GM19438 (cell line): ENCODE results near the gene CLCN3.
"Not testable (repeated sequence)": the region's sequence is repeated elsewhere in the genome, so short reads cannot be mapped to it uniquely, and the experiment has no call there.

Experiments
- ATAC-seq: cut with Tn5 transposase; IDR thresholded peaks from one replicate; pipeline ENCODE4 v1.9.1; 2021; ENCODE audit warnings: low read depth; ENCODE audit not compliant: unreplicated experiment

Gene CLCN3

GRCh38 chr4:169650227-169650936, 30.0 kb downstream of the CLCN3 start:
- ATAC-seq: no peak

DNA sequence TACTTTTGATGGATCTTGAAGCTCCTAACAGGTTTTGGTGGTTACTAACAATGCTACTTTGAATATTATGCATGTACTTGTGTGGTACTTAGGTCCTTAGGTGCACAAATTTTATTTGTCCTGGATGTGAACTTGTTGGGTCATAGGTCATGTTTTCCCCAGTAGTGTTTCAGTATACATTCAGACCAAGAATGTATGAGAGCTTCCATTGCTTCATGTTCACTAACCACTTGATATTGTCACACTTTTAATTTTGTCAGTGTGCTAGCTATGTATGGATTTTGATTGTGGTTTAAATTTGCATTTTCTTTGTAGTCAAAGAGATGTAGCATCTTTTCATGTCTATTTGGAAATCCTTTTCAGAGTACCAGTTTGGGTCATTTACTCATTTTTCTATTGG, 32.2 kb downstream of the CLCN3 start:
- ATAC-seq: no peak

DNA sequence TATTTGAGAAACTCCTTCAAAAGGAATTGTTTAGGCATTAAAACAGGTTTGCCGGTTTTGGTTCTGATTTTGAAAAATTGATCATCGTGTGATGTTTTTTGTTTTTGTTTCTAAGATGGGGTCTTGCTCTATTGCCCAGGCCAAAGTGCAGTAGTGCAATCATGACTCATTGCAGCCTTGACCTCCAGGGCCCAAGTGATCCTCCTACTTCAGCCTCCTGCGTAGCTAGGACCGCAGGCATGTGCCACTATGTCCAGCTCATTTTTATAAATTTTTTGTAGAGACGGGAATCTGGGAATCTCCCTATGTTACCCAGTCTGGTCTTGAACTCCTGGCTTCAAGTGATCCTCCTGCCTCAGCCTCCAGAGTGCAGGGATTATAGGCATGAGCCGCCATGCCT, 35.0 kb downstream of the CLCN3 start:
- no peak for ATAC-seq

DNA sequence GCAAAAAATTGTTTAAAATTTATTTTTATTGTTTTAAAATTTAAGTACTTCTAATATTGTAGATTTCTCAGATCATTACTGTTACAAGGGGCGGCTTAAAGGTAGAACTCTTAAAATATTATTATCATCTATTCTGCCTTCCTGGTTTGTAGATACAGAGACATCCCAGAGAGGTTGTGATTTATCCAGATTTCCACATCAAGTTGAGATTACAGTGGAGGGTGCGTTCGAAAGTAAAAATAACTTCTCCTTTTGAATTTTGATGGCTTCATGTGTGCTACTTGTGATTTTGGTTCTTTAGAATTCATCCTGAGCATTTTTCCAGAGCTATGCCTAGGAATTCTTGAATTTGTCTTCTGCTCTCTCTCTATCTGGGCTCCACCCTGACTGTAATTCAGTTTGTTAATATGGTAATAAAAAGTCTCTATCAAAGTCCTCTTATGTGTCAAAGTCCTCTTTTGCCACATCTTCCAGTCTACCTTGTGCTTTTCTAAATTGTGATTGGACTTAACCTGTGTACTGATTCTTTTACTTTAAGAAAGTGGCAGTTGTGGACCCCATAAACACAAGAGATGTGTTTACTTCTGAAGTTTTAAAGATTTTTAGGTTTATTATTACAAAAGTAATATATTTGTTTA, 37.2 kb downstream of the CLCN3 start:
- no peak for ATAC-seq

DNA sequence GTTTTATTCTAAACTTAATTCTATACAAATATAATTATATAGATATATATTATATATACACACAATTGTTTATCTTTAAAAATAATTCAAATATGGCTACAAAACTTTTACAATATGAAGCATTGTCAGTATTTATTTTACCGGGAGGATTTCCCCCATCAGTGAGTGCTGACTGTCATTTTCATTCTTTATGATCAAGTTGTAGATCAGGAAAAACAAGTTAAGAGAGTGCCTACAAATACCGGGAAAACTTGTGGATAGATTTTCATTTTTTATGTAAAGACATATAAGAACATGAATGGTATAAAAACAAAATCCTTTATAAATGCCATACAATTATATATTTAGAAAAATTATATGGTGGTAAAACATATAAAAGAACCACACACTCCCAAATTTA, 37.8 kb downstream of the CLCN3 start:
- no peak for ATAC-seq

DNA sequence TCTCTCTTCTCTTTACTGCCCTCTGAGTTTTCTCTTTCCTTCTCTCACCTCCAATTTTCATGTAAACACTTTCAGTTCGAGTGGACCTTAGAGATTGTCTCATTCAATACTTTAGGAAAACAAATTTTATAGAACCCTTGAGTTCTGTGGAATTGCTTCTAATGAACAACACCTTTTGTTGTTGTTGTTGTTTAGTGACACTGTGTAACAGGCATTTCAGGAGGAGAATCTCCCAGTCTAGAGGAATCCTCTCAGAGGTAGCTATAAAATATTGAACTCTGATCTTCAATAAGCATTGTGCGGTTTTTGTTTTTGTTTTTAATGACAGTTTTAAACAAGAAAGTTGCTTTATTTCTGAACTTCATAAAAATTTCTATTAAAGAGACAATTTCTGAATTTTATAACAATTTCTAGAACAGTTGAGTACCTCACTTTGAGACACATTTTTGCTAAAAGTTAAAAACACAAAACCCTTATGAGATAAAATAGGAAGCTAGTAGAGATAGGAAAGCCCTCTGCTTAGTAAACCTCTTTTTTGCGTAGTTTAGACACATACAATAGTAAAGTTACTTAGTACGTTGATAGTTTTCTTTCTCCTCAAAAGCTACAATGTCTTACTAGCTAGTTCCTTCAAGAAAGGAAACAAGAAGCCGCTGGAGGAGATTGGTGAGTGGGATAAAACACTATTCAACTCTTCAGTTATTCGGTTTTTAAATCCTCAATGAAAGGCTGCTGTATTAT, 38.8 kb downstream of the CLCN3 start:
- ATAC-seq: no peak

GRCh38 chr4:169659716-169660670, 39.6 kb downstream of the CLCN3 start:
- ATAC-seq: peak; percentile 96

DNA sequence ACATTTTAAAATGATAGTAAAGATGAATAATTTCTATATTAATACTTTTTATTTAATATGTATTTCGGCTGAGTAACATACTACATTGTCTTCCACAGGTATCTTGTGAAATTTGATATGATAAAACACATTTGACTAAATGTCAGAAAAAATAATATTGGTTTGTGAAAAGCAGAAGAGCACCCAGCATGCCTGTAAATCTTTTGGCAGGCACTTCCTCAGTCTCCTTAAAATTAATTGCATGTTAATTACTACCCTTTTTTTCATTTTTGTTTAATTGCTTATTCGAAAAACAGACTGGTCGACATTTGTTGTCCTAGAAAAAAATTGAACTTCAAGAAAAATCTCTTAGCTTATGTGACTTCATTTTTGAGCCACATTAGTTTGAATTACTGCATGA, 40.6 kb downstream of the CLCN3 start:
- ATAC-seq: no peak

DNA sequence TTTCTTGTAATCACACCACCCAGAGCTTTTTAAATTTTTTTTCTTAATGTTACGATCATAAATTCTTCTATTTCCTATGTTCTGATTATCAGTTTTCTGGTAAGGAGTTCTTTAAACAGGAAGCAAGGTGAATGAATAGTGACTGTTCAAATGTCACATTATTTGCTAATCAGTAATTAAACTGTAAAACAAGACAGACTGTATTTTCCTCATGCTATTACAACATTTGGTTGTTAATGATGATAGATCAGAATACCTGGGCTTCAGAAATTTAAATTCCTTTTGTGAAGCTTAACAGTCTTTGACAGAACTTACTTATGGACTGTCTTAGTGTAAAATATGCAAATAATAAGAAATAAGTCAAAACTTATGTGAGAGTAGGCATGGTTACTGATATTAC, 41.4 kb downstream of the CLCN3 start:
- ATAC-seq: no peak

- ATAC-seq: no peak
Observed at GRCh38 chr4:169662206-169662605, 41.8 kb downstream of the CLCN3 start.

GRCh38 chr4:169663402-169663801, 43.0 kb downstream of the CLCN3 start:
- ATAC-seq: no peak

GRCh38 chr4:169663831-169664230, 43.5 kb downstream of the CLCN3 start:
- no peak for ATAC-seq

GRCh38 chr4:169664615-169665014, 44.2 kb downstream of the CLCN3 start:
- ATAC-seq: no peak

GRCh38 chr4:169665046-169665737, 44.8 kb downstream of the CLCN3 start:
- no peak for ATAC-seq

- ATAC-seq: no peak
Observed at GRCh38 chr4:169668069-169668721, 47.8 kb downstream of the CLCN3 start.

DNA sequence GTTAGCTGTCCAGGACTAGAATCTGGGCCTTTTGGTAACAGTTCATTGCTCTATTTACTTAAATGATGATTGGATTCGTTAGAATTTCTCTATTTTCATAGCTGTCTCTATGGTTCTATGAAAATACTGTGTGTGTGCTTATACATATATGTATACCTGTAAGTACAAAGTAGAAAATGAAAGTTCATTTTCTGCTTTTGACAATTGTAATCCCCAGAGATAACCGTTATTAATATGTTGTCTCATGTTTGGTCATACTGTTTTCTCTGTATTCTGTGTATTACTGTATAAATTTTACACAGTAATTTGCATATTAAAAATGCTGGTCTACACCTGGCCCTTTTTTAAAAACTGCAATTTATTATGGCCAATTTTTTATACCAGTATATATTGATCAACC, 55.4 kb downstream of the CLCN3 start:
- no peak for ATAC-seq

DNA sequence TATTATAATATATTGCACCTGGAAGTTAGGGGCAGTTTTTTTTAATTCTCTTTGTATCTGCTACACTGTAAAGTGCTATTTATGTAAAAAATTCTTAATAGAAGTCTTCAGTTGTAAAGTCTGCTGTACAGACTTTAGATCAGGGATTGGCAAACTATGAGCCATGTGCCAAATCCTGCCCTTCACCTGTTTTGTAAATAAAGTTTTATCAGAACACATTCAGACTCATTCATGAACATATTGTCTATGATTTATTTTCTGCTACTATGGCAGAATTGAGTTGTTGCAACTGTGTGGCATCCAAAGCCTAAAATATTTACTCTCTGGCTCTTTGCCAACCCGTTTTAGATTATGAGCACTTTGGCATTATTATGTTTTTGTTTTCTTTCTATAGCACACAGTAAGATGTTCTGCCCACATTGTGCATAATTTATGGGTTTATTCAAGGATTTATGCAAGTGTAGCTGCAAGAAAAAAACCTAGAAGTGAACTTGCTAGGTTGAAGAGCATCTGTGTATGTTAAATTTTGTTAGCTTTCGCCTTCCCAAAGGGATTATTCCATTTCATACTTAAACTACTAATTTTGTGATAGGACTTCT, 56.9 kb downstream of the CLCN3 start:
- ATAC-seq: no peak

- not testable (repeated sequence) for ATAC-seq
Observed at GRCh38 chr4:169678486-169678885, 58.1 kb downstream of the CLCN3 start.

GRCh38 chr4:169678951-169679591, 58.7 kb downstream of the CLCN3 start:
- not testable (repeated sequence) for ATAC-seq
